HG03064 (cell line): ENCODE results near the gene GLYR1.

ENCODE experiments used
- ATAC-seq: cut with Tn5 transposase; IDR thresholded peaks from one replicate; pipeline ENCODE4 v1.9.1; 2021; ENCODE audit warnings: low read depth; ENCODE audit not compliant: unreplicated experiment

GLYR1 gene

DNA sequence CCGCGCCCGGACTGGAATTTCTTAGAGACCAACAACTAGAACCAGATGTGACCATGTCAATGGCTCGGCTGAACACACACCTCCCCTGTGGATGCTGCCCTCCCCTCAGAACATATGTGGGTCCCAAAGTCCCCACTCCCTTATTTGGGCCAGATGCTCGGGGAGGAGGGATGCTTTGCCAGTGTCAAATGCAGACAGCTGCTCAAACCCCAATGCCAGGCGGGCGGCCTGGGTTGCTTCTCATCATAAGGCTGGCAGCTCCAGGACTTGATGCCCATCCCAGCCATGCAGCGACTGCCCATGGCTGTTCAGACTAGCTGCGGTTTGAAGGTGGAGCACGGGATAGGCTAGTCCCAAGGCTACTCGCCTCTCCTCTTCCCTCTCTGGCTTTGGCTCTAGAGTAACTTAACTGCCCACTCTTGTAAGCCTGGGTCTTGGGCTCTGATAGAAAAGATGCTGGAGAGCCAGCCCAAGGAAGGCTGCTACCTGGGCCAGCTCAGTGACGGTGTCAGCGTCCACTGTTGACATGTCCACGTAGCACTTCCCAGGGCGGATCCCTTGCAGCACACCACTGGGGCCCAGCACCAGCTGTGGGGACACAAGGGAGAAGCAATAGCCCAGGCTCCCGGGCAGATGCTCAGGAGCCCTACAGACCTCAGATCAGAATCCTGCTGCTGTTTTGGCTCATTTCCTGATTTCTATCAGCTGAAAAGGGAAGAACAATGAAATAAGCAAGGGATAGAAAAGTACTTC is 33.7 kb downstream of the GLYR1 start:
- no peak for ATAC-seq

DNA sequence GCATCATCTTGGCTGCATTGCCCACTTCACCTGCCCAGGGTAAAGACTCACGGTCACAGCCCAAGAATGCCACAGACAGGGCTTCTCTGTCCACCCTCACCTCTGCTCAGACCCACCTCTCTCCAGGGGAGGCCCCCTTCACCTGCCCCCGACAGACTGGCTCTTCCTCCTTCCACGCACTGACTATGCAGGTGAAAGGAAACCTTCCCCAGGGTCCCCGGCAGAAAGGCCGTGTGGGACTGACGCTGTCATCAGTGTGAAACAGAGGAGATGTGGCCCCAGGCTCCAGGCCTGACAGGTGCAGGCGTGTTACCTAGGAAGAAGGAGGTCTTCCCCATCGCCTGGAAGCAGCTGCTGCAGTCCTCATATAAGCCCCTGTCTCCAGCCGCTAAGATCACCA is 35.3 kb downstream of the GLYR1 start:
- no peak for ATAC-seq

DNA sequence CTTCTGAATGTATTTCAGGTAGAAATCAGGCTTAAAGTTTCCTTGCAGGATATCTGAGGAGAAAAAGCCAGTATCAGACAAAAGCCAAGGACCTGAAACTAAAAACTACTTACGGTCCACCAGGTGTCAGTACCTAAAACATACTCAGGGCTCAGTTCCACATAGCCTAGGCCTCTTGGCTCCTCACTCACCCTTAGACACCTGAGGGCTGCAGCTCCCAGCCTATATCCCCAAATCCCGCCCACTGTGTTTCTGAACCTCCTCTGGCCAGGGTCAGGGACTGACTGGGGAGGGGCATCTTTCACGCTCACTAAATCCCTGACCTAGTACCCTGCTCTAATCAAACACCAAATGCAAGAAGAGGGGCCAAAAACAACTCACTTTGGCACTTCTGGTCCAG is 35.8 kb downstream of the GLYR1 start:
- ATAC-seq, result no peak

DNA sequence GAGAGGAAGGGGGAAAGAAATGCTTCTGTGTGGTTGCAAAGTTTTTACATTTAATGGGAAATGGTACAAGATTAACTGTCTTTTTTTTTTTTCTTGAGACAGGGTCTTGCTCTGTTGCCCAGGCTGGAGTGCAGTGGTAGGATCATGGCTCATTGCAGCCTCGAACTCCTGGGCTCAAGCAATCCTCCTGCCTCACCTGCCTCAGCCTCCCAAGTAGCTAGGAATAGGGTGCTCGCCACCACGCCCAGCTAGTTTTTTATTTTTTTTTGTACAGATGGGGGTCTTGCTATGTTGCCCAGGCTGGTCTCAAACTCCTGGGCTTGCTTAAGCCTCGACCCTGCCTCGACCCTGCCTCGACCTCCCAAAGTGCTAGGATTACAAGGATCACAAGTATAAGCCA is 40.8 kb downstream of the GLYR1 start:
- ATAC-seq, result no peak

DNA sequence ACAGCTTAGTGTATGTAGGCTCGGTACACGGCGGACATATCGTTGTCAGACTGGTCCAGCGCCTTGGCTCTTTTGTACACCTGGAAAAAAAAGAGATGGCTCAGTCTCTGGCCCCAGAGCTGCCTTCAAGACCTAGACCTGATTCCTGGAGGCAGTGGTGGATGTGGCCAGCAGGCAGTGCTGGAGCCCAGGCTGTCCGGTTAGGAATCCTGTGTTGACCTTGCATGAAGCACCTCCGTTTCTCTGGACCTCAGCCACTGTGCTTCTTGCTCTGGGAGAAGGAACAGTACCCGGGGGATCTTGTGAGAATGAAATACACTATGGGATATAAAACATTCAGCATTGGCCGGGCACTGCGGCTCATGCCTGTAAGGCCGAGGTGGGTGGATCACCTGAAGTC is 41.9 kb downstream of the GLYR1 start:
- ATAC-seq, result no peak

DNA sequence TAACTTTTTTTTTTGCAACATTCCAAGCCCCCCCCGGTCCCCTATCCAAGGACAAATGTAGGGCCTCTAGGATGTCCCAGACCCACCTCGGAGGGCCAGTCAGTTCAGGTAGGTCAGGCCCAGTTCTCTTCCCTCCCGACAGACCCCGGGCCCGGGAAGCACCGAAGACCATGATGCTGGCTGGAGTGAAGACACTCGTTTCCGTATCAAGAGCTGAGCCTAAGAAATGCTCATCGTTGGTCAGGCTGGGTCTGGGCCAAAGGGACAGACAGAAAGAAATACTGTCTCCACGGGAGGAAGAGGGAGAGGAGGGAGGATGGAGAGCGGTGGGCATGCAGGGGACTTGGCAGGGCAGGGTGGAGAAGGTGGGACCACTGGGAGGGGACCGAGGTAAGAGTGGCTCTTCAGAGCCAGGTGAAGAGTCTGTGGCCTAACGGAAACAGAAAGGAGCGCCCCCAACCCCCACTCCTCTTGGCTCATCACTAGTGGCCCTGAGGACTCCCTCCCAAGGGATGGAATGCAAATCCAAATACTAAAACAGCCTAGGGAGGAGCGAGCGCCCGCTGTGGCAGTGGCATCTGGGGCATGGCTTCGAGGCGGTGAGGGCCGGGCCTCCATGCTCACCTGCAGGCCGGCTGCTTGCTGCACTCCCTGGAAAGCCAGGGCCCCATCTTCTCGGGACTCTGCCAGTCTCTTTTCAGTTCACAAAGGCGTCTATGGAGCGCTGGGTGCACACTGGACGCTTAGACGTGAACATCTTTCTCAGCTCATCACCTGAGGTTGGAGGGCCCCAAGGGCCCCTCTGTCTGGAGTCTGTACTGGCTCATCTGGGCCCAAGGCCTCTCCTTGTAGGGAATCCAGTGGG is 43.0 kb downstream of the GLYR1 start:
- ATAC-seq, result no peak

DNA sequence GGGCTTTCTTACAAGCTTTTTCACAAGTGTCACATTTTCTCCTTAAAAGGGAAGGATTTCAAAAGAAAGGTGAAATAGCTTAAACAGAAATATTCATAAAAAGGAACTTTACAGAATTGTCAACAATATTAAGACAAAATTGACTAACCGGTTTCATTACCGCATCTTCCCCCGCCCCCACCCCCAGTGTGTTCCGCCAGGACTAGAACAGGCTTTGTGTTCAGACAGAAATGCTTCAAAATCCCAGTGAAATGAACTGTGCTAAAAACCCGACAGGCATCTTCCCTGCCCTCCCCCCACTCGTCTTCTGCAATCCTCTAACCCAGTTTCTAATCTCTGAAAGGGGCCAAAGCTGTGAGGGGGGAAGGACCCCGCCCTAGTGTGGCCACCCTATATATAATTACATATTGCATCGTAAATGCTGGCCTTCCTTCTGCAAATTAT is 43.7 kb downstream of the GLYR1 start:
- no peak for ATAC-seq

DNA sequence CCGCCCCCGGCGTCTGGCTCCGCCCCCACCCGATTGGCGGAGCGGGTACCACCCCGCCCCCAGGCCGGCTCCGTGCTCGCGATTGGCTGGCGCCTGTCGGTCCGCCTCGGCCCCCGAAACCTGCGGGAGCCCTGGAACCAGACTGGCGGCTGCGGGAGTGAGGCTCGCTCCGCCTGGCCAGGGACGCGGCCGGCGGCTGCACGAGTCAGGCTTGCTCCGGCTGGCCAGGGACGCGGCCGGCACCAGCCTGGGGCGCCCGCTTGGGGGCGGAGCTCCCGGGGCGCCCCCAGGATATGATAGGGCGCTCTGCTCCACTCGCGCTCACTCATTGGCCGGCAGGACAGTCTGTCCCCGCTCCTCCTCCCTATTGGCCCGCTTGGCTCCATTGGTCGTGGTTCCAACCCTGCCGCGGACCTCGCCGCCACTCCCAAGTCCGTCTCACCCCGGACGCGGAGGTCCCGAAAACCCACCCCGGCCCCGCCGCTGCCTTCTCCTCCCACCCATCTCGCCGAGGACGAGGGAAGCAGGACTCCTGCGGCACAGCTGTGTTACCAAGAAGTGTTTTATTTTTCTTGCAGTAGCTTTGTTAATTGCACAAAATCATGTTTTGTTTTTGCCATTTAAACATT is 44.3 kb downstream of the GLYR1 start:
- peak; percentile 85 for ATAC-seq

DNA sequence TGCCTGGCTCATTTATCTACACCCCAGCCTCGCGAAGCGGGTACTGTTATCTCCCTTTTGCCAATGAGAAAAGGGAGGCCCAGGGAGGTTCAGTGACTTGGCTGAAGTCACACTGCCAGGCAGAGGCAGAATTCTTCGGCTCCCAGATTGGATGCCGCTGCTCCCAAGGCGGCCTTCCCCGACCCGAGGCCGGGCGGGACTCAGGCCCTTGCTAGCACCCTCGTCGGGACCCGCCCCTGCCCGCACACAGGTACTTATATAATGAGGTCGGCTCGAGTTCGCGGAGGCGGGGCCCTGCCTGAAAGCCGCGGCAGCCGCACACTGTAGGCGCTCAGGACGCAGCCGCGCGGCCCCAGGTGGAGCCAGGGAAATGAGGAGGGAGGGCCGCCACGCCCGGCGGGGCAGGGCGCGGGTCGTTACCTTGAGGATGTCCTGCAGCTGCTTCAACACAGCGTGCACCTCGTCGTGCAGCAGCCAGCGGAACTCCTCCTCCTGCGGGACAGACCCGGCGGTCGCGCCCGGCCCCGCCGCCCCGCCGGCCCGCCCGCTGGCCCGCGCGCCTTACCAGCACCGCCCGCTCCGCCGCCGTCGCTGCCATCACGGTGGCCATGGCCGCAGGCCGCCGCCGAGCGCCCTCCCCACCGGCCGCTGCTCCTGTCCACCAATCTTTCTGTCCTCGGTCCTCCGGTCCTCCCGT is 45.0 kb downstream of the GLYR1 start, which contains the start of gene ROGDI:
ROGDI (minus strand) TSS at position 672 of the 697 bp plus-strand sequence; CDS start at position 610, 62 bp downstream.
- ATAC-seq, result peak; percentile 55

DNA sequence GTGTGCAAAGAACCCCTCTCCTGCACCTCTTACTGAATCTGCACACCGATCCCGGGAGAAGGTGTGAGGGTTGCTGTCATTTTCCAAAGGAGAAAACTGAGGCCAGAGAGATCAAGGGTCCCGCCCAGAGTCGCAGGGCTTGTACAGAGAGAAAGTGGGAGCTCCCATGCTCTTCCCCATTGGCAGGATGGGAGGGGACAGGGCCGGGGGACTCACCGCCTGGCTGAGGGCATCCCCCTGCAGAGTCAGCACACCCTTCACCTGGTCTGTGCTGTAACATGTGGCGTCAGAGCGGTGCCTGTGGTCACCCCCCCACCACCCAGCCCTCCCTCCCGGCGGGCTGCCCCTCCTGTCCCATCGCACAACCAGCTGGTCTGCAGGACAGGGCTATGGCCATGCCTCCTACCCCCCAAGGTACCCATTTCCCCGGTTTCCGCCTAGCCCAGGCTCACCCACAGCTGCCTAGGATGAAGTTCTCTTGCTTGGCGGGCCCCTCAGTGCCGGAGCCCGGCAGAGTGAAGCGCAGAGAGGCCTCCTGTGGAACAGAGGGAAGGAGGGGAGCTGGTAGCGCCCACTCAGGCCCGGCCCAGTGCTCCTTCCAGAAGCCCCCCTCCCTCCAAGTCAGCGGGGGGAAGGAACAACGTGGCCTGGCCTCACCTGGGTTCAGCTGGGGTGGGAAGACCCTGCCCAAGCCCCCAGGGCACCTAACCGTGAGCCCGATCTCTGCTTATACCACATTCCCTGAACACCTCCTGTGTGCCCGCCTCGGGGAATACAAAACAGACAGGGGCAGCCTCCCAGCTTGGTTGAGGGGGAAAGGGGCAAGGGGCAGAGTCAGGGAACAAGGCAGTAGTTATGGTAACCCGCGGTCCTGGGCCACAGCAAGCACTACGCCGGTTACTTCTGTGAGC is 45.8 kb downstream of the GLYR1 start:
- no peak for ATAC-seq

DNA sequence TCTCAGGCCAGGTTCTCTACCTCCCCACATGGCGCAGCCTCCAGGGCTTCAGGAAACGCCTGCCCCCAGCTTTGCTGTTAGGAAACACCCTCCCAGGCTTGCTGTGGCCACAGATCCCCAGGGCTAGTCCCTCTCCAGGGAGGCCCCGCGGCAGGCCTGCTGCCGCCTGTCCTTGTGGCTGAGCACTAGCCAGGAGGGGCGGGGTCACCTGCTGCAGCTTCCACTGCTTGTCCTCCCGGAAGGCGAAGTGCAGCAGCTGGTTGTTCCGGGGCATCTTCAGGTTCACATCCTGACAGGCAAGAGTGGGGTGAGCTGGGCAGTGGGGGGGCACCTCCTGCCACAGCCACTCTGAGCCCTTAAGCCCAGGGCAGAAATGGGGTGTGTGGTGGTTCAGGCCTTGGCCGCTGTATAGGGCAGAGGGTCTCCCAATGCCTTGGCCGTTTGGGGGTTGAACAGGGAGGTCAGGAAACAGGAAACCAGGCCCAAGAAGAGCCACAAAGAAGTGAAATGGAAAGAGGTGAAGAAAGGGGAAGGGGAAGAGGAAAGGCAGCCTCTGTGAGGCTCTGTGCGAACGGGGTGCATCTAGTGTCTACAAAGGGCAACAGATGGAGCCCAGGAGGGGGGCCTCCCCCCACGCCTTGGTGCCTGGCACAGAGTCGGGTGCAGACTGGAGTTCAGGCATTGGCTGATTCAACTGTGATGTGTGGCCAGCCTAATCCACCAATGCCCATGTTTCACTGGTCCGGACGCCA is 46.6 kb downstream of the GLYR1 start:
- ATAC-seq, result no peak

DNA sequence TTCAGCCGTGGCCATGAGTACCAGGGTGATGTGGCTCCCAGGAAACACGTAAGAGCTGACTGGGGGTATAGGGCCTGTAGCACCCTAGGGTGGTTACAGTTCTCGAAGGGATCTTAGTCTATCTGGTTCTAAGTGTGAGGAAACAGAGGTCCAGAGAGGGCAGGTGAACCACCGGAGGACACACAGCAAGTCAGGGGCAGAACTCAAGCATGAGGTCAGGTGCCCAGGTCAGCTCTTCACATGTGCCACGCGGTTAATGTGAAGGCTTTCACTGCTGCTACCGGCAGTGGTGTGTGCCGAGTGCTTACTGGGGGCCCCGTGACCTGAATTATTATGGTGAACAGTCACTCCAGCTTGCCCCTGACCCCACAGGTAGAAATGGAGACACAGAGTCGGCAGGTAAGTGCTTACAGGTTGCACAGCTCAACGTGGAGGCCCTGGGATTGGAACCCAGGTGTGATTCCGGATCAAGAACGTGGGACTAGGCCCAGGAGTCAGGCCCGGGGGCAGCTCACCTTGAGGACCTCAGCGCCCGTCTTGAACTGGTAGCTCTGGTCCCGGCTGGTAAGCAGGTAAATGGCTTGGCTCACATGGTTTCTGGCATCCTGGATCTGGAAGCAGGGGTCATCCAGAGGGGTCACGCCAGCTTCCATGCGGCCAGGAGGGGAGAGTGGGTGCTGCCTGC is 47.8 kb downstream of the GLYR1 start:
- ATAC-seq, result no peak

DNA sequence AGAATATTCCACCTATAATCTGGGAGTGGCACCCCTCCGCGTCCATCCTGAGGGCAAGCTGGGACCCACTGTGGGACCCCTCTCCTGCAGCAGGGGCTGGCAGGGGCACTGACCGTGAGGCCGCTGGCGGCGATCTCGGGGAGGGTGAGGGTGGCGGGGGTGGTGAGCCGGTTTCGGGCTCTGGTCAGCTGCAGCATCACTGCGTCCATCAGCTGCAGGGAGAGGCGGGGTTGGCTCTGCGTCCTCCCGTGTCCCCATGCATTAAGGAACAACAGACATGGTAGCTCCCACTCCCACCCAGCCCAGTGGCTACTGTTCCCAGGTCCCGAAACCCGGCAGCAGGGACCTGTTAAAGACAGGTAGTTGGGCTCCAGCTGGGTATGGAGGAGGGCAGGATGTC is 48.6 kb downstream of the GLYR1 start:
- no peak for ATAC-seq

DNA sequence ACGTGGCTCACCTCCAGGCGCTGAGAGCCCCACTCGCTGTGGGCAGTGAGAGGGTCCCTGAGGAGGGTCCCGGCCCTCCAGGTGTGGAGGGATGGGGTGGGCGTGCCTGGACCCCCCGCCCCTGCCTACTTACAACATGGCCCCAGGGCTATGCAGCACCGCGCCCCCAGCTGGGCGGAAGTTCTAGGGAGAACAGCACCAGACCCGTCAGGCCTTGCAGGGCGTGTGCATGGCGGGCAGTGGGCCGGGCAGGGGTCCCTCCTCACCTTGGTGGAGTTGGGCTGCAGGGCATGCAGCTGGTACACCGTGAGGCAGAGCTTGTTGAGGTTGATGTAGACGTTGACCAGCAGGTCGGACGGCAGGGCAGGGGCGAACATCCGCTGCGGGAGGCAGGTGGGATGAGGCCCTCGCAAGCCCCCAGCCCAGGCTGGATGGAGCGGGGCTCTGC is 49.3 kb downstream of the GLYR1 start:
- ATAC-seq, result no peak

DNA sequence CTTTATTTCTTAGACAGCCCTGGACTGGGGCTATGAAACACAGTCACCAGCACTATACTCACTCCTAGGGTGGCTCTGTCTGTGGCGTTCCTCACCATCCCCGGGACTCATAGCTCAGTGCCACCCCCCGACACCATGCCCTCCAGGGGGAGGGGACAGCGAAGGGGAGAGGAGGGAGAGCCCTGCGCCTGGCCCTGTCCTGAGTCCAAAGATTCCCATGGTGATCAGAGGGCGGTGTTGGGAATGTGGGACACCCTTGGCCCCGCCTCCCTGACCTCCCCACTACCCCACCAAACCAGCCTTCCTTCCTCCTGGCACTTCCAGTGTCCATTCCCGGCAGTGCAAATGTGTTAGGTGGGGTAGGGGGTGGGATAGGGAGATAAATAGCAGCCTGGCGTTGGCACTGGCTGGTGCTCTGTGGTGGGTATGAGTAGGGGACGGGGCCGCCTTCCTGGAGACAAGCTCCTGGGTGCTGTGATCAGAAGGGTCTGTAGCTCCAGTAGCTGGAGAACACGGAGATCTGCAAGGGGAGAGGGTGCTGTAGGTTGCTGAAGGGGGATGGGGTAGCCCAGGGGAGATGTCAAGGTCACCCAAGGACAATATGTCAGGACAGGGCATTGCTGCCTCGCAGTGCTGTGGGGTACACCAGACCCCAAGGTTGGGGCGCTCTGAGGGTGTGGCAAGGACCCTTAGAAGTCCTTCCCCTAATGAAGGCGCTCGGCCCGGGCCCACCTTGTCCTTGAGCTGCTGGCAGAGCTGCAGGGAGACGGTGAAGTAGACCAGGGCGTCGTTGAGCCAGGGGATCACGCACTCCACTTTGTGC is 49.9 kb downstream of the GLYR1 start:
- no peak for ATAC-seq

DNA sequence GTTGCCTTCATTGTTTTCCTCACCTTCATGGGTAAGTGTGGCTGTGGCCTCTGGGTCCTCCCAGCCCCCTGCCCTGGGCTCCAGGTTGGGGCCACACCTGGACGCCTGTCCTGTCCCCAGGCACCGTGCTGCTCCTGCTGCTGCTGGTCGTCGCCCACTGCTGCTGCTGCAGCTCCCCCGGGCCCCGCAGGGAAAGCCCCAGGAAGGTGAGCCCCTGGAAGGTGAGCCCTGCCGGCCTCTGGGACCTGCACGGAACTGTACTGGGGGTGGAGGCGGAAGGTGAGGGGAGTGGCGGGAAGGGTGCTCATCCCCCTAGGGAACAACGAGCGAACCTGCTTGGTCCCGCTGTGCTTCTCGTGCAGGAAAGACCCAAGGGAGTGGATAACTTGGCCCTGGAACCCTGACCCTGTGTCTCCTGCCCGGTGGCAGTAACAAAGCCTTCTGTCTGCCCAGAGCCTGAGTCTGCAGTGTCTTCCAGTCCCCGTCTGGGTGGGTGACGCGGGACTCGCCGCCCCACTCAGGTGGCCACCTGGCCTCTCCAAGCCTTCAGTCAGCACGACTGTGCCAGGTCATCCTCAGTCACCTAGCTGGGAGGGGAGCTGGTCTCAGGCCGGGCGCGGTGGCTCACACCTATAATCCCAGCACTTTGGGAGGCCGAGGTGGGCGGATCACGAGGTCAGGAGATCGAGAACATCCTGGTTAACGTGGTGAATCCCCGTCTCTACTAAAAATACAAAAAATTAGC is 51.1 kb downstream of the GLYR1 start:
- no peak for ATAC-seq
